Neuronal stem cell (in vitro differentiated cells): ENCODE data around the gene GOSR2.

Experiments used
- DNase-seq: peaks from one replicate; pipeline ENCODE4 v3.0.0-alpha.2; 2013; ENCODE audit warnings: low spot score
- H2AFZ ChIP-seq: one replicate; pipeline ENCODE4 v1.6.1; 2013; ENCODE audit warnings: mild to moderate bottlenecking, low read length, inconsistent platforms
- H2AK5ac ChIP-seq: 2 replicates; pipeline ENCODE4 v1.6.1; 2013; ENCODE audit warnings: low read depth, mild to moderate bottlenecking, inconsistent platforms, low read length, moderate library complexity, mixed read lengths
- H2BK120ac ChIP-seq: 2 replicates; pipeline ENCODE4 v1.6.1; 2013; ENCODE audit warnings: low read depth, mild to moderate bottlenecking, inconsistent platforms, low read length, moderate library complexity, mixed read lengths
- H2BK12ac ChIP-seq: one replicate; pipeline ENCODE4 v1.6.1; 2013; ENCODE audit warnings: low read length, inconsistent platforms
- H2BK15ac ChIP-seq: 2 replicates; pipeline ENCODE4 v1.6.1; 2013; ENCODE audit warnings: mild to moderate bottlenecking, low read length, inconsistent platforms, mixed read lengths
- H2BK5ac ChIP-seq: one replicate; pipeline ENCODE4 v1.6.1; 2013; ENCODE audit warnings: inconsistent platforms, mild to moderate bottlenecking, low read length, moderate library complexity
- H3K14ac ChIP-seq: one replicate; pipeline ENCODE4 v1.6.1; 2013; ENCODE audit warnings: low read length, inconsistent platforms
- H3K18ac ChIP-seq: 2 replicates; pipeline ENCODE4 v1.6.1; 2013; ENCODE audit warnings: low read length, inconsistent platforms
- H3K23ac ChIP-seq: 2 replicates; pipeline ENCODE4 v1.6.1; 2013; ENCODE audit warnings: low read depth, mild to moderate bottlenecking, mixed read lengths, low read length, inconsistent platforms; ENCODE audit not compliant: poor library complexity
- H3K27ac ChIP-seq: replicated peaks from 3 replicates; pipeline ENCODE4 v1.5.1; 2013; ENCODE audit warnings: low read length, inconsistent platforms
- H3K27me3 ChIP-seq, 3 experiments: 2 replicates each; pipeline ENCODE4 v1.6.1; 2013; ENCODE audit warnings: low read length in 3 of 3, mild to moderate bottlenecking in 2 of 3, inconsistent platforms in 1 of 3, low read depth in 1 of 3, mixed read lengths in 1 of 3, moderate library complexity in 1 of 3; ENCODE audit not compliant: control insufficient read depth in 3 of 3, insufficient read depth in 3 of 3
- H3K36me3 ChIP-seq, 2 donors: replicated peaks in 1 of 2; 2 replicates each; pipeline ENCODE4 v1.6.1; 2013; ENCODE audit warnings: low read length in 2 of 2; ENCODE audit not compliant: control insufficient read depth in 2 of 2, insufficient read depth in 2 of 2
- H3K4ac ChIP-seq: 2 replicates; pipeline ENCODE4 v1.6.1; 2013; ENCODE audit warnings: inconsistent platforms, mild to moderate bottlenecking, low read length, moderate library complexity
- H3K4me1 ChIP-seq, 2 donors: 1 replicate in 1 of 2; 2 replicates in 1 of 2; pipeline ENCODE4 v1.6.1; 2013; ENCODE audit warnings: low read length in 2 of 2, low read depth in 1 of 2; ENCODE audit not compliant: control insufficient read depth in 2 of 2, insufficient read depth in 1 of 2
- H3K4me2 ChIP-seq: one replicate; pipeline ENCODE4 v1.6.1; 2013; ENCODE audit warnings: mild to moderate bottlenecking, low read length, inconsistent platforms; ENCODE audit not compliant: insufficient read depth, poor library complexity, severe bottlenecking
- H3K4me3 ChIP-seq, 2 donors: 2 replicates each; pipeline ENCODE4 v1.5.1; 2013; ENCODE audit warnings: low read length in 2 of 2, mild to moderate bottlenecking in 2 of 2, inconsistent platforms in 1 of 2, moderate library complexity in 1 of 2
- H3K79me1 ChIP-seq: one replicate; pipeline ENCODE4 v1.6.1; 2013; ENCODE audit warnings: low read depth, mild to moderate bottlenecking, inconsistent platforms, low read length, moderate library complexity
- H3K9ac ChIP-seq: one replicate; pipeline ENCODE4 v1.6.1; 2013; ENCODE audit warnings: mild to moderate bottlenecking, low read depth, low read length, inconsistent platforms; ENCODE audit not compliant: poor library complexity
- H3K9me3 ChIP-seq, 2 donors: replicated peaks in 1 of 2; 2 replicates each; pipeline versions ENCODE3 to v1.6.1; 2013; ENCODE audit warnings: low read length in 2 of 2, mild to moderate bottlenecking in 2 of 2, inconsistent platforms in 1 of 2, low read depth in 1 of 2, mixed read lengths in 1 of 2, moderate library complexity in 1 of 2; ENCODE audit not compliant: control insufficient read depth in 2 of 2, insufficient read depth in 1 of 2
- H4K8ac ChIP-seq: one replicate; pipeline ENCODE4 v1.6.1; 2013; ENCODE audit warnings: low read depth, mild to moderate bottlenecking, inconsistent platforms, low read length, moderate library complexity
- H4K91ac ChIP-seq: one replicate; pipeline ENCODE4 v1.6.1; 2013; ENCODE audit warnings: low read length, low read depth, mild to moderate bottlenecking, inconsistent platforms; ENCODE audit not compliant: poor library complexity
- WGBS, 2 donors: extraction: QIAGEN DNeasy Blood & Tissue Kit; methylation state at CpG; one replicate each; pipeline ENCODE4 v1.1.7; 2013; ENCODE audit warnings: missing lambda C conversion rate in 2 of 2, mixed read lengths in 1 of 2; ENCODE audit not compliant: insufficient read length in 2 of 2, insufficient replicate concordance in 1 of 2; ENCODE audit errors: extremely low coverage in 2 of 2; 5-methylcytosine and 5-hydroxymethylcytosine counted together

Gene GOSR2

GRCh38 chr17:46925185-46925868 is 2.4 kb downstream of the GOSR2 start:
- Histone ChIP-seq H3K4me1 (peaks cover 7 to 16% of the 10 kb centered on the region in 2 donors), H3K18ac (no peak overlapping the region), H2BK120ac (no peak overlapping the region), H3K27me3 (no peaks in the 10 kb centered on the region), H3K79me1 (no peaks in the 10 kb centered on the region), H2AK5ac (no peak overlapping the region), H3K4me2 (no peak overlapping the region), H2BK5ac (no peak overlapping the region), H2BK15ac (no peak overlapping the region), H3K14ac (no peak overlapping the region), H3K9me3 (no peaks in the 10 kb centered on the region), H2AFZ (no peak overlapping the region), H3K4ac (no peak overlapping the region), H4K8ac (no peak overlapping the region), H3K9ac (no peak overlapping the region), H3K4me3 (no peak overlapping the region), H2BK12ac (no peak overlapping the region), H3K36me3 (peaks cover 2 to 24% of the 10 kb centered on the region in 2 donors), H3K23ac (no peak overlapping the region), H4K91ac (no peak overlapping the region), H3K27ac (no peak overlapping the region)
- no peak for DNase-seq
- WGBS, 2 donors: no CpG with 5 or more reads among the region's 5 CpGs

GRCh38 chr17:46928467-46929261 is 5.7 kb downstream of the GOSR2 start:
- H3K27me3 ChIP-seq: no peaks in the 10 kb centered on the region
- H4K91ac ChIP-seq: no peak overlapping the region

GRCh38 chr17:46929413-46929812 is 6.5 kb downstream of the GOSR2 start:
- DNase-seq: no peak
- Histone ChIP-seq H2BK15ac (no peak overlapping the region), H3K9ac (no peak overlapping the region), H2BK120ac (no peak overlapping the region), H2BK12ac (no peak overlapping the region), H2BK5ac (no peak overlapping the region), H3K27ac (peak overlapping the region; percentile 1), H2AK5ac (no peak overlapping the region), H3K9me3 (no peaks in the 10 kb centered on the region), H3K4me1 (peaks cover 8 to 13% of the 10 kb centered on the region in 2 donors), H3K18ac (no peak overlapping the region), H4K8ac (no peak overlapping the region), H3K23ac (no peak overlapping the region), H2AFZ (no peak overlapping the region), H3K4ac (no peak overlapping the region), H3K14ac (no peak overlapping the region), H3K36me3 (peaks cover 26 to 65% of the 10 kb centered on the region in 2 donors), H4K91ac (no peak overlapping the region), H3K4me2 (no peak overlapping the region), H3K4me3 (no peak overlapping the region), H3K79me1 (no peaks in the 10 kb centered on the region), H3K27me3 (no peaks in the 10 kb centered on the region)
- WGBS, 2 donors: no CpG with 5 or more reads among the region's 6 CpGs

More at GRCh38 chr17:46928467-46929261, 5.7 kb downstream of the GOSR2 start:
- no peak overlapping the region for H2BK15ac ChIP-seq
- H2BK12ac ChIP-seq: no peak overlapping the region
- H3K9ac ChIP-seq: no peak overlapping the region
- peaks cover 22 to 58% of the 10 kb centered on the region in 2 donors for H3K36me3 ChIP-seq
- no peak overlapping the region for H2BK120ac ChIP-seq
- H3K9me3 ChIP-seq: no peaks in the 10 kb centered on the region
- H3K23ac ChIP-seq: no peak overlapping the region
- H3K79me1 ChIP-seq: no peaks in the 10 kb centered on the region
- H3K4me2 ChIP-seq: no peak overlapping the region
- H4K8ac ChIP-seq: no peak overlapping the region
- WGBS, 2 donors: no CpG with 5 or more reads among the region's 10 CpGs
- H3K4ac ChIP-seq: no peak overlapping the region
- no peak overlapping the region for H3K4me3 ChIP-seq
- H3K27ac ChIP-seq: no peak overlapping the region
- H3K4me1 ChIP-seq: peaks cover 8 to 20% of the 10 kb centered on the region in 2 donors
- no peak overlapping the region for H2AK5ac ChIP-seq
- H3K18ac ChIP-seq: no peak overlapping the region
- no peak overlapping the region for H3K14ac ChIP-seq
- DNase-seq: no peak
- no peak overlapping the region for H2BK5ac ChIP-seq
- H2AFZ ChIP-seq: no peak overlapping the region

- H3K23ac ChIP-seq: no peak overlapping the region
- DNase-seq: no peak
- H3K27me3 ChIP-seq: no peaks in the 10 kb centered on the region
- no peak overlapping the region for H3K4ac ChIP-seq
- H2BK120ac ChIP-seq: no peak overlapping the region
- no peak overlapping the region for H2BK15ac ChIP-seq
- no CpG with 5 or more reads among the region's 4 CpGs for WGBS, 2 donors
- H3K4me1 ChIP-seq: peaks cover 8 to 13% of the 10 kb centered on the region in 2 donors
- no peak overlapping the region for H3K9ac ChIP-seq
- no peak overlapping the region for H2AFZ ChIP-seq
- no peak overlapping the region for H2BK12ac ChIP-seq
- no peaks in the 10 kb centered on the region for H3K9me3 ChIP-seq
- no peak overlapping the region for H2AK5ac ChIP-seq
- H3K4me3 ChIP-seq: no peak overlapping the region
- H3K79me1 ChIP-seq: no peaks in the 10 kb centered on the region
- no peak overlapping the region for H3K4me2 ChIP-seq
- H3K18ac ChIP-seq: no peak overlapping the region
- no peak overlapping the region for H2BK5ac ChIP-seq
- H3K14ac ChIP-seq: no peak overlapping the region
- no peak overlapping the region for H3K27ac ChIP-seq
- H4K8ac ChIP-seq: no peak overlapping the region
- H3K36me3 ChIP-seq: peaks cover 32 to 70% of the 10 kb centered on the region in 2 donors
- no peak overlapping the region for H4K91ac ChIP-seq
Observed at GRCh38 chr17:46930051-46930450, 7.1 kb downstream of the GOSR2 start.
